GM21529 (cell line): ENCODE results near the gene USF2.

Experiments
- ATAC-seq: cut with Tn5 transposase; IDR thresholded peaks from one replicate; pipeline ENCODE4 v1.9.1; 2021; ENCODE audit not compliant: unreplicated experiment

Gene USF2

DNA sequence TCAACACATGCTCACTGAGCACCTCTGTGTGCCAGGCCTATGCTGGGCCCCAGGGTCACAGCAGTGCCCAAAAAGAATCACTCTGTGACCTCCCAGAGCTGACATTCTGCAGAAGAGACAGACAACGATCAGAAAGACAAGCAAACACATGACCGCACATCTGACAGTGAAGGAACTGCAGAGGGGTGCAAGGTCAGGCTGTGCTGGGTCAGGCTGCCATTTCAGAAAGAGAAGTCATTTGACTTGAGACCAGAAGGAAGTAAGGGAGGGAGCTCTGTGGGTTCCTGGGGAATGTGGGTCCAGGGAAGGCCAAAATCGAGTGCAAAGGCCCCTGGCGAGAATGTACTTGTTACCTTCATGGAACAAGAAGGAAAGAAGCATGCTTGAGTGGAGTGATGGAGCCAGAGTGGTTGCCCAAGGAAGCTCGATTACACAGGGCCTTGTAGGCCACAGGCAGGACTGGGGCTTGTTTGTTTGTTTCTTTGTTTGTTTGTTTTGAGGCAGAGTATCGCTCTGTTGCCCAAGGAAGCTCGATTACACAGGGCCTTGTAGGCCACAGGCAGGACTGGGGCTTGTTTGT is 48.8 kb downstream of the USF2 start:
- ATAC-seq = no peak

DNA sequence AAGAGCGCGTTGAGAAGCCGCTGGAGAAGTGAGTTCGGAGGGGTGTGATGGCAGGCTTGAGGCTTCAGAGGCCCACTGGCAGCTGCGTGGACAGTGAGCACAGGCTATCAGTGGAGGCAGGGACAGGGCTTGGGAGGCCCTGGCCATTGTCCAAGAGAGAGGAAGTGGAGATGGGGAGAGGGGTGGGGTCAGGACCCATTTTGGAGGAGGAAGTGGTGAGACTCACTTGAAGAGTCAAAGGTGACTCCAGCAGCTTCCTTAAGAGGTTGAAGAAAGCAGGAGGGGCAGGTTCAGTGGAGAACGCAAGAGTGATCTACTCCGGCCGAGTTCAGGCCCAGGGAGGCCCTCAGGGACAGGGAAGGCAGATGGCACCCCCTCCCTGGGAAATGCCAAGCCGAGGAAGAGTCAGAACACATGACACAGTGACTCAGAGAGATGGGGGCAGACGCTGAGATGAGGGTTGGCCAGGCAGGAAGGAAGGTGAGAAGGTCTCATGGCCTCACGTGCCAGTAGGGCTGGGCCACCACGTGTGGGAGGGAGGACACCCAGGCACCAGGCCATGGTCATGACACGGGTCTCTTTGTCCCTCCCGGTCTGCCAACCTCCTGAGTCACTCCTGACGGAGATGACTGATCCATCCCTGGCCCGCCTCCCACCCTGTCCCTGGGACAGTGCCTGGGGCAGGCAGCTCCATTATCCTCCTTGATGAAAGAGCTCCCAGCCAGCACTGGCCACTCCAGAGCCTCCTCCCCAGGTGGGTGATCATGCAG is 50.1 kb downstream of the USF2 start:
- no peak for ATAC-seq

DNA sequence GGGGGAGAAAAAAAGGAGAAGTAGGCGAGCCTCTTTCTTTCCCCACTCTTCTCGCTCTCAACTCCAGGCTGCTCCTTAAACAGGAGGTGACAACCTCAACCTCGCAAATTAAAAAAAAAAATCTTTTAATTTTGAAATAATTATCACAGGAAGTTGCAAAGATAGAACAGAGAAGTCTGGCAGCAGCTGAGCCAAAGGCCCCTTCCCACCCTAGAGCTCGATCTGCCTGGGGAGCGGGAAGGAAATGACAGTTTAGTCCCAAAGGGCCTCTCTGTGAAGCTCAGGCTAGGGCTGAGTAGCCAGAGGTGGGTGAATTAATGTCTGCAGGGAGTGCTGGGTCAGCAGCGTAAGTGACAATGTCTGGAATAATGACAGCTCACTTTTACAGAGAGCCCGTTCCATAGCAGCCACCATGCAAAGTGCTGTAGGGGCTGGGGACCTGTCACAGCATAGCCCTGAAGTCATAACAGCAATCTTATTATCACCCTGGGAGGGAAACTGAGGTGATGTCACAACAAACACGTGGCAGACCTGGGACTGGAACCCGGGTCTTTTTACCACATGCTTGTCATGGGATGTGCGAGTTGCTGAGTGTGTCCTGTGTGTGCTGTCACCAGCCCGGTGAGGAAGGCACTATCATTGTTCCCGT is 51.4 kb downstream of the USF2 start:
- no peak for ATAC-seq

DNA sequence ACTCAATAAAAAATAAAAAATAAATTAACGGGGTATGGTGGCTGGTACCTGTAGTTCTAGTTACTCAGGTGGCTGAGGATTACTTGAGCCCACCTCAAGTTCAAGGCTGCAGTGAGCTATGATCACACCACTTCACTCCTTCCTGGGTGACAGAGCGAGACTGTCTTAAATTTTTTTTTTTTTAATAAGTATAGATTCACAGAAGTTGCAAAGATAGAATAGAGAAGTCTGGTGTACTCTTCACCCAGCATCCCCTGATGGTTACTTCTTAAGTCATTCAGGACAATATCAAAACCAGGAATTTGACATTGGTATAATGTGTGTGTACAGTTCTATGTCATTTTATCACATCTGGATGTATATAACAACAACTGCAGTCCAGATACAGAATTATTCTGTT is 52.5 kb downstream of the USF2 start:
- no peak for ATAC-seq

DNA sequence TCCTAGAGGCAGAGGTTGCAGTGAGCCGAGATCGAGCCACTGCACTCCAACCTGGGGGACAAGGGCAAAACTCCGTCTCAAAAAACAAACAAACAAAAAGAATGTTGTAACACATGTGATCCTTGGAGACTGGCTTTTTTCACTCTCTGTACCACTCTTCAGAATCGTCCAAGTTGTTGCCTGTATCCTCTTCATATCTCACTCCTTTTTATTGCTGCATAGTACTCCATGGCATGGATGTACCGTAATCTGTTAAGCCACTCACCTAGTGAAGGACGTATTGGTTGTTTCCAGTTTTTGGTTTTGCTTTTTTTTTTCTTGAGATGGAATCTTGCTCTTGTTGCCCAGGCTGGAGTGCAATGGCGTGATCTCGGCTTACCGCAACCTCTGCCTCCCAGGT is 53.3 kb downstream of the USF2 start:
- no peak for ATAC-seq

GRCh38 chr19:35327642-35328041 is 58.9 kb downstream of the USF2 start:
- no peak for ATAC-seq

DNA sequence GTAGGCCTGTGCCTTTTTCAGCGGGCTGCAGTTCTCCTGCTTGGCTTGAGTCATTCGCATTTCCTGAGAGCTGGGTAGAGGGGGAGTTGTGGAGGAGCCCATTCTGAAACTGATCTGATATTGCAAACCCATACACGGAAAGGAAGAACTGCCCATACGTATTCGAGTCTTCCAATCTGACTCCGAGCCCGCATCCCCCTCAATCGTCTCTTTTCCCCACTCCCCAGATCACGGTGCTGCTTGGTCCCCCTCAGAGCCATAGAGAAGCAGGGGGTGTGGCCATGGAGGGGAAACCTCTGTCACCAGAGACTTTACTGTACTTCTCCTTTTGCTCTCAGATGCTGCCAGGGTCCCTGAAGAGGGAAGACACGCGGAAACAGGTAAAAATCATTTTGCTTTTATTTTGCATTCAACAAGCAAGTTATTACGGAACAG is 60.1 kb downstream of the USF2 start, which contains the start of gene CD22:
Gene CD22, plus strand, starts transcription at position 337 of the 435 bp plus-strand sequence. CDS start 2,854 bp downstream, outside the sequence.
- ATAC-seq = no peak

- no peak for ATAC-seq
These were observed 60.6 kb downstream of the USF2 start for GRCh38 chr19:35329323-35329722.
